Measurements from ENCODE around the gene TNK2. TPM values are rescaled to one million over a fixed set of nuclear protein-coding genes. Genes with fewer than 3 reads are reported as not detected.

The TNK2 gene
- polyA plus RNA-seq, 1 donor (not counting 4 experiments of a cell fraction or from before 2014, with no cell fraction given), result 15.8 TPM

GRCh38 chr3:195823999-195824398 is 84.4 kb downstream of the TNK2 start:
- FAIRE-seq, result no peak
- no peak overlapping the region for H3K4me2 ChIP-seq (ENCODE audit: control insufficient read depth, extremely low read depth, insufficient read depth, low read depth, low read length)
- H3K9me3 ChIP-seq (ENCODE audit: control insufficient read depth, low read depth, low read length), result no peaks in the 10 kb centered on the region
- H4K20me1 ChIP-seq (ENCODE audit: control insufficient read depth, extremely low read depth, insufficient read depth, low read length), result no peaks in the 10 kb centered on the region
- dilution Hi-C loops (cut with MboI; ENCODE audit: extremely low pct_ligation_motif_present, low sequenced_read_pairs), result no loop called here
- no peak for TF ChIP-seq EZH2 (IDR thresholded peaks at IDR 0.05; ENCODE audit: low read length)
- TF ChIP-seq CTCF (optimal IDR thresholded peaks at IDR 0.05 in 1 of 3, IDR thresholded peaks at IDR 0.05 in 1 of 3, conservative IDR thresholded peaks at IDR 0.05 in 1 of 3; ENCODE audit: extremely low read depth in 1 of 3, insufficient read depth in 2 of 3, low read length in 3 of 3), result no peak
- no peak for DNase-seq (ENCODE audit: low read depth, low spot score)
- H2AFZ ChIP-seq (ENCODE audit: control insufficient read depth, low read length), result no peak overlapping the region
- peaks cover 29% of the 10 kb centered on the region for H3K27me3 ChIP-seq (ENCODE audit: control insufficient read depth, extremely low read depth, insufficient read depth, low read length)
- H3K79me2 ChIP-seq (ENCODE audit: control insufficient read depth, insufficient read depth, low read length), result no peaks in the 10 kb centered on the region
- no peaks in the 10 kb centered on the region for H3K36me3 ChIP-seq (ENCODE audit: control insufficient read depth in 2 of 2, extremely low read depth in 1 of 2, insufficient read depth in 2 of 2, low read length in 2 of 2)
- no peak overlapping the region for H3K9ac ChIP-seq (ENCODE audit: control insufficient read depth, extremely low read depth, insufficient read depth, low read length)
- peaks cover 10% of the 10 kb centered on the region for H3K4me1 ChIP-seq (ENCODE audit: control insufficient read depth, extremely low read depth, insufficient read depth, low read length)
- H3K27ac ChIP-seq (ENCODE audit: control insufficient read depth, insufficient read depth, low read length), result no peak overlapping the region
- no peaks in the 10 kb centered on the region for H3K9me1 ChIP-seq (ENCODE audit: control insufficient read depth, extremely low read depth, insufficient read depth, low read length)
- H3K4me3 ChIP-seq (ENCODE audit: control insufficient read depth in 2 of 3, extremely low read depth in 1 of 3, insufficient read depth in 2 of 3, low read depth in 1 of 3, low read length in 3 of 3), result no peak overlapping the region

GRCh38 chr3:195823280-195823679 is 85.1 kb downstream of the TNK2 start:
- Histone ChIP-seq H3K9me3 (ENCODE audit: control insufficient read depth, low read depth, low read length) (no peaks in the 10 kb centered on the region), H3K27ac (ENCODE audit: control insufficient read depth, insufficient read depth, low read length) (no peak overlapping the region), H3K4me2 (ENCODE audit: control insufficient read depth, extremely low read depth, insufficient read depth, low read depth, low read length) (no peak overlapping the region), H3K9me1 (ENCODE audit: control insufficient read depth, extremely low read depth, insufficient read depth, low read length) (no peaks in the 10 kb centered on the region), H4K20me1 (ENCODE audit: control insufficient read depth, extremely low read depth, insufficient read depth, low read length) (no peaks in the 10 kb centered on the region), H2AFZ (ENCODE audit: control insufficient read depth, low read length) (no peak overlapping the region), H3K79me2 (ENCODE audit: control insufficient read depth, insufficient read depth, low read length) (no peaks in the 10 kb centered on the region), H3K4me3 (ENCODE audit: control insufficient read depth in 2 of 3, extremely low read depth in 1 of 3, insufficient read depth in 2 of 3, low read depth in 1 of 3, low read length in 3 of 3) (no peak overlapping the region), H3K27me3 (ENCODE audit: control insufficient read depth, extremely low read depth, insufficient read depth, low read length) (peaks cover 29% of the 10 kb centered on the region), H3K9ac (ENCODE audit: control insufficient read depth, extremely low read depth, insufficient read depth, low read length) (no peak overlapping the region), H3K36me3 (ENCODE audit: control insufficient read depth in 2 of 2, extremely low read depth in 1 of 2, insufficient read depth in 2 of 2, low read length in 2 of 2) (no peaks in the 10 kb centered on the region), H3K4me1 (ENCODE audit: control insufficient read depth, extremely low read depth, insufficient read depth, low read length) (peaks cover 10% of the 10 kb centered on the region)
- dilution Hi-C loops (cut with MboI; ENCODE audit: extremely low pct_ligation_motif_present, low sequenced_read_pairs), result no loop called here
- no peak for FAIRE-seq
- DNase-seq (ENCODE audit: low read depth, low spot score), result no peak
- TF ChIP-seq CTCF (optimal IDR thresholded peaks at IDR 0.05 in 1 of 3, IDR thresholded peaks at IDR 0.05 in 1 of 3, conservative IDR thresholded peaks at IDR 0.05 in 1 of 3; ENCODE audit: extremely low read depth in 1 of 3, insufficient read depth in 2 of 3, low read length in 3 of 3) (no peak), EZH2 (IDR thresholded peaks at IDR 0.05; ENCODE audit: low read length) (no peak)

Data from keratinocyte (primary cell).